ENCODE measurements around the gene ATG9B.
A peak's percentile ranks its signal among the peaks of the same experiment; 100 is the strongest.

The ATG9B gene

GRCh38 chr7:150999001-150999400 is 25.3 kb downstream of the ATG9B start:
- DNase-seq (ENCODE audit: low spot score), result no peak

GRCh38 chr7:150998341-150998740 is 26.0 kb downstream of the ATG9B start:
- no peak for DNase-seq (ENCODE audit: low spot score)

GRCh38 chr7:150997817-150998216 is 26.5 kb downstream of the ATG9B start:
- no peak for DNase-seq (ENCODE audit: low spot score)

DNA sequence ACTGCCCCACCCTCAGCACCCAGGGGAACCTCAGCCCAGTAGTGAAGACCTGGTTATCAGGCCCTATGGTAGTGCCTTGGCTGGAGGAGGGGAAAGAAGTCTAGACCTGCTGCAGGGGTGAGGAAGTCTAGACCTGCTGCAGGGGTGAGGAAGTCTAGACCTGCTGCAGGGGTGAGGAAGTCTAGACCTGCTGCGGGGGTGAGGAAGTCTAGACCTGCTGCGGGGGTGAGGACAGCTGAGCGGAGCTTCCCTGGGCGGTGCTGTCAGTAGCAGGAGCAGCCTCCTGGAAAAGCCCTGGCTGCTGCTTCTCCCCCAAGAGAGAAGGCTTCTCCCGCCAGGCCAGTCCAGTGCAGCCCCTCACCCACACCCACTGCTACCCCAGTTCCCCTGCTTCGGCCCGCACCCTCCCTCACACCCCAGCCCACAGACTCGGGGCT is 27.2 kb downstream of the ATG9B start:
- DNase-seq (ENCODE audit: low spot score), result no peak

DNA sequence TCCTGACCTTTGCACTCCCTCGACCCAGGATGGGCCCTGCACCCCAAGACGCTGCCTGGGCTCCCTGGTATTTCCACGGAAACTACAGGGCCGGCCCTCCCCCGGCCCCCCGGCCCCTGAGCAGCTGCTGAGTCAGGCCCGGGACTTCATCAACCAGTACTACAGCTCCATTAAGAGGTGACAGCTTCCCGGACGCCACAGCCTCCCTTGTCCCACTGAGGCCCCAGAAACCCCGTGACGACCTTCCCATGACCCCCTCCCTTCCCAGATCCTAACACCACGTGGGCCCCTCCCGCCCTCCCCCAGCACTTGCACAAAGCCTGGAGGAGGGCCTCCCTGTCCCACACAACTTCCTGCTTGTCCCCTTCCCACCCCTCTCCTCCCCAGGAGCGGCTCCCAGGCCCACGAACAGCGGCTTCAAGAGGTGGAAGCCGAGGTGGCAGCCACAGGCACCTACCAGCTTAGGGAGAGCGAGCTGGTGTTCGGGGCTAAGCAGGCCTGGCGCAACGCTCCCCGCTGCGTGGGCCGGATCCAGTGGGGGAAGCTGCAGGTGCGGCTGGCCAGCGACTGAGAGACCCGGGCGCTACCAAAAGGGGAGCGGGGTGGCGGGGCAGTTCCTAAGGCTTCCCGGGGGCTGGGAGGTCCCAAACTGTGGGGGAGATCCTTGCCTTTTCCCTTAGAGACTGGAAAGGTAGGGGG is 27.8 kb downstream of the ATG9B start:
- no peak for DNase-seq (ENCODE audit: low spot score)

GRCh38 chr7:150994838-150995510 is 29.3 kb downstream of the ATG9B start:
- no peak for DNase-seq (ENCODE audit: low spot score)

DNA sequence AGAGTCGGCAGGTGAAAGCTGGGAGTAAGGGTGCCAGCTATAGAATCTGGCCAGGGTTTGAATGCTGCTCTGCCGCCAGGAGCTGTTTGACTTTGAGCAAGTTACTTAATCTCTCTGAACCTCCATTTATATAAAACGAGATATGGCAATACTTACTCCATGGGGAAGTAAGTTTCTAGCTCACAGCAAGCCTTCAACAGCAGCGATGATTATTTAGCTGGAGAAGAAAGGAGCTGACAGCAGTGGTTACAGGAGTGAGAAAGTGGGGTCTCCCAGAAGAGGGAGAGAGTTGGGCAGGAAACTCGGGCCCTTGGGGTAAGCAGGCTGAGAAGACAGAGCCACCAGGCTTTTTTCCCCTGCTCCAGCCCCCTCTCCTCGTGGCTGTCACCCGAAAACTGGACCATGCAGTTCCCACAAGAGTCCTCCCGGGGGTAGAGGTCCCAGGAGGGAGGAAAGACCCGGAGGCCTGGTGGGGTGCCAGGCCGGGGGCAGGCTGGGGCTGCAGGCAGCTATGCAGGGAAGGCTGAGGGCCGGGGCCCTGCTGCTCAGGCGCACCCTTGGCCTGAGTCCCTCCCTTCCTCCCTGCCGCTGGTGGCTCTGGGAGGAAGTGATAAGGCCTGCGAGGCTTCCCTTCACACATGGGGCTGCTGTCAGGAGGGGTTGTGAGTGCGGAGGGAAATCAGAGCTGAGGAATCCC is 30.0 kb downstream of the ATG9B start:
- no peak for DNase-seq (ENCODE audit: low spot score)

GRCh38 chr7:150993511-150993910 is 30.8 kb downstream of the ATG9B start:
- DNase-seq (ENCODE audit: low spot score), result no peak

GRCh38 chr7:150992833-150993302 is 31.4 kb downstream of the ATG9B start:
- peak; percentile 49 for DNase-seq (ENCODE audit: low spot score)

DNA sequence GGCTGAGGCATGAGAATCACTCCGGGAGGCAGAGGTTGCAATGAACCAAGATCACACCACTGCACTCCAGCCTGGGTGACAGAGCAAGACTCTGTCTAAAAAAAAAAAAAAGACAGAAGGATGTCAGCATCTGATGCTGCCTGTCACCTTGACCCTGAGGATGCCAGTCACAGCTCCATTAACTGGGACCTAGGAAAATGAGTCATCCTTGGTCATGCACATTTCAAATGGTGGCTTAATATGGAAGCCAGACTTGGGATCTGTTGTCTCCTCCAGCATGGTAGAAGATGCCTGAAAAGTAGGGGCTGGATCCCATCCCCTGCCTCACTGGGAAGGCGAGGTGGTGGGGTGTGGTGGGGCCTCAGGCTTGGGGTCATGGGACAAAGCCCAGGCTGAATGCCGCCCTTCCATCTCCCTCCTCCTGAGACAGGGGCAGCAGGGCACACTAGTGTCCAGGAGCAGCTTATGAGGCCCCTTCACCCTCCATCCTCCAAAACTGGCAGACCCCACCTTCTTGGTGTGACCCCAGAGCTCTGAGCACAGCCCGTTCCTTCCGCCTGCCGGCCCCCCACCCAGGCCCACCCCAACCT is 32.1 kb downstream of the ATG9B start:
- no peak for DNase-seq (ENCODE audit: low spot score)

DNA sequence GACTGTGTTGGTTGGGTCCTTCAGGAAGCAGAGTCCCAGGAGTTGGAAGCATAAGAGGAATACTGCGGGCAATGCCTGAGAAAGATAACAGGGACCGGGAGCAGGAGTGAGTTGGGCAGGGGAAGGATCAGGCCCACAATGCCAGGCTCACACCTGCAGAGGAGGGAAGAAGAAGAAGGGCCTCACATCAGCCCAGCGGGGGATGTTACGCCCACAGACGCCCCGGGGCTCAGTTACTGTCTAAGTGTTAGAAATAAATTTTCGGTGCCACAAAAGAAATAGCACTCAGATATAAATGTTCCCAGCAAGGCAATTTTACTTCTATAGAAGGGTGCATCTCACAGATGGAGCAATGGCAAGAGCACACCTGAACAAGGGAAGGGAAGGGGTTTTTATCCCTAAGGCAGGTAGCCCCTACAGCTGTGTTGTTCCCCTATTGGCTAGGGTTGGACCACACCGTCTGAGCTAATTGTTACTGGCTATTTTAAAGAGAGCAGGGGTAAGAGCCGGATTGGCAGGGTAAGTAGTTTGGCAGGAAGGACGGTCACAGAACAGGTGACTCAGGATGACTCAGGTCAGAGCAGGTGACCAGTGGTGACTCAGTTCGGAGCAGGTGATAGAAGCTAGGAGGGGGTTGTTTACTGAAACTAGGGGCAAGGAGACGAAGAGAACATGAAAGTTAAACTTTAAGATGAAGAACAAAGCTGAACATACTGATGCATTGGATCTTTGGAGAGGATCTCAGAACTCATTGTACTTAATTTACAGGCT is 33.7 kb downstream of the ATG9B start, which contains the start of gene NOS3:
NOS3 (plus strand) TSS at position 602 of the 771 bp plus-strand sequence. CDS start 2,787 bp downstream, outside the sequence.
- DNase-seq (ENCODE audit: low spot score), result no peak

DNA sequence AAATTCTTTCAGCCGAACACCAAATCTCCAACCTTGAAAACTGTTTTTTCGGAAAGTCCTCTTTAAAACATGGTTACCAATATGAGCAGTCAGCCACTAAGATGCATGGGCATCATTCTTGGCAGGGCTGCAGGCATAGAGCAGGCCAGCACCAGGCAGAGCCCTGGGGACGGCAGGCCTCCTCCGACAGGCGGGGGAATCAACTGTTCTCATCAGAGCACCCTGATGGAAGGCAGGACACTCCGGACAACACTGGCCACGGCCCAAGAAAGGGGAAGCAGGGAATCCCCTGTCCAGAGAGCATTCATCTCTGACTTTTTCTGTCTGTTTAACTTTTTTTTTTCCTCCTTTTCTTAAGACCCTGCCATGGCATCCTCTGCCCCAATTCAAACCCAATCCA is 34.8 kb downstream of the ATG9B start:
- DNase-seq (ENCODE audit: low spot score), result no peak

- peak; percentile 54 for DNase-seq (ENCODE audit: low spot score)
Observed at GRCh38 chr7:150988230-150989226, 35.8 kb downstream of the ATG9B start.

GRCh38 chr7:150986556-150986955 is 37.7 kb downstream of the ATG9B start:
- no peak for DNase-seq (ENCODE audit: low spot score)

GRCh38 chr7:150986099-150986512 is 38.2 kb downstream of the ATG9B start:
- DNase-seq (ENCODE audit: low spot score), result peak; percentile 83

- peak; percentile 46 for DNase-seq (ENCODE audit: low spot score)
Observed at GRCh38 chr7:150983893-150984368, 40.4 kb downstream of the ATG9B start.

DNA sequence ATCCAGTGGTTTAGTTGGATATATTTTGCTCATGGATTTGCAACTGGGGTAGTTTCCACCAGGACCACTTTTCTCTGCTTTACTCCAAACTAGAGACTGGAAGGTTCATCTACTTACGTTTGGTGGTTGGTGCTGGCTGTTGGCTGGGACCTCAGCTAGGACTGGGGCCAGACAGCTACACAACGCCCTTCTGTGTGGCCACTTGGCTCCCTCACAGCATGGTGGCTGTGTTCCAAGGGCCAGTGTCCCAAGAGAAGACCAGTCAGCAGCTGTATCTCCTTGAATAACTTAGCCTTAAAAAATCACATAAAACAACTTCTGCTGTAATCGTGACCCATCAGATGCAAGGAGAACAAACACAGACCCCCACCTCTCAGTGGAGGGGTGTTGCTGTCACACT is 41.9 kb downstream of the ATG9B start:
- no peak for DNase-seq (ENCODE audit: low spot score)

DNA sequence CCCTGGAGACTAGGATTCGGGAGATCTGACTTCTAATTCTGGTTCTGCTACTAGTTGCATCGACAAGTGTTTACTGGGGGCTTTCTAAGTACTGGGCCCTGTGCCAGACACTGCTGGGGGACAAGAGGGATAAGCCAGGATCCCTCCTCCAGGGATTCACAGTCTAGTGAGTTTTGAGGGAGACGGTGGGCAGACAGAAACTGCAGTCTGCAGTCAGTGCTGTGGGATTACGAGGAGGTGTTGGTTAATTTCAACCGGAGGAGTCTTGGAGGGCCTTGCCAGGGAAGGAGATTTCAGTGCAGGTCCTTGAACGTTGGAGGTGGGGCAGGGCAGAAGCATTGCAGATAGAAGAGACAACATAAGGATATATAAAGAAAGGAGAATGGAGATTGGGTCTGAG is 42.6 kb downstream of the ATG9B start:
- DNase-seq (ENCODE audit: low spot score), result no peak

DNA sequence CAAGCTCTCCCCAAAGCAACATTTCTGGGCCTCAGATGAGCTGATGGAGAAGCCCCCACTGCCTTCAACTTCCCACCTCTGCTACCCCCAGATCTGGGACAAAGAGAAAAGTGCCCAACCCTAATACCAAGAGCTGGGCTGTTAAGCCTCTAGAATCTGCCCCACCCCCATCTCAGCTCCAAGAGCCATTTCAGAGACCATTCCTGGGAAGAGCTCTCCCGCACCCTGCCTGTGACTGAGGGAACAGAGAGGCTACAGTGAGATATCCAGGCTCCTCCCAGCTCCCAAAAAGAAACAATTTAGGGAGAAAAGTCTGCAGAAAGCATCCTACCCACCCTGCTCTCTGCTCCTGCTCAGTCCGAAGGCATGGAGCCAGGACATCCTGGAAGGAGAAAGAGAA is 43.6 kb downstream of the ATG9B start:
- no peak for DNase-seq (ENCODE audit: low spot score)

GRCh38 chr7:150979713-150980390 is 44.4 kb downstream of the ATG9B start:
- DNase-seq (ENCODE audit: low spot score), result no peak

Data from AG08395 (cell line).